Loucy (cell line): ENCODE measurements around the gene TMEM183A.
"Not testable (repeated sequence)": the region's sequence is repeated elsewhere in the genome, so short reads cannot be mapped to it uniquely, and the experiment has no call there.

Experiments used
- CTCF ChIP-seq: fragments of 200-600 bp; sonication (generic); conservative IDR thresholded peaks from 2 replicates; pipeline ENCODE4 v1.5.1; 2014; ENCODE audit warnings: mild to moderate bottlenecking, antibody characterized with exemption, low read length
- EZH2phosphoT487 ChIP-seq: fragments of 200-600 bp; IDR thresholded peaks from 2 replicates; pipeline ENCODE4 v1.6.1; 2018; ENCODE audit warnings: antibody characterized with exemption, mild to moderate bottlenecking, moderate library complexity, borderline replicate concordance

- not testable (repeated sequence) for TF ChIP-seq CTCF, EZH2phosphoT487
Observed at GRCh38 chr1:203022855-203023254, 15.7 kb downstream of the TMEM183A start.
